ENCODE results near the gene CRYBB1. TPM values are rescaled to one million over a fixed set of nuclear protein-coding genes. Genes with fewer than 3 reads are reported as not detected.

The CRYBB1 gene
- total RNA-seq (2022; extraction: Qiagen RNA extraction): 0.16 TPM in 1 of 5 replicates, not detected in the others

GRCh38 chr22:26617271-26618199 lies at the start of gene CRYBB1:
TSS of gene CRYBB1 (minus strand) at chr22:26618027. CDS start at chr22:26616319, 1,708 bp downstream.

GRCh38 chr22:26656891-26657851 lies 39.3 kb upstream of the CRYBB1 start, which contains the start of gene MIAT:
TSS of gene MIAT (plus strand) at chr22:26657588.

GRCh38 chr22:26621663-26622062 lies 3.8 kb upstream of the CRYBB1 start, which contains the start of gene CRYBA4:
TSS of gene CRYBA4 (plus strand) at chr22:26621963. CDS start at chr22:26622597, 634 bp downstream.

GRCh38 chr22:26589845-26590736 lies 27.7 kb downstream of the CRYBB1 start, which contains the start of gene TPST2:
TSS of gene TPST2 (minus strand) at chr22:26590132. CDS start at chr22:26541630, 48,502 bp downstream.

Other genes starting within 250 kb of the CRYBB1 start
- 0.71 to 1.5 TPM (median 1.4 TPM) in 5 replicates for gene ASPHD2, start 188.8 kb downstream of the CRYBB1 start, total RNA-seq (2022; extraction: Qiagen RNA extraction)
- 14.5 to 15.9 TPM (median 15.6 TPM) in 5 replicates for gene HPS4, start 134.2 kb downstream of the CRYBB1 start, total RNA-seq (2022; extraction: Qiagen RNA extraction)
- gene SRRD, start 134.2 kb downstream of the CRYBB1 start, total RNA-seq (2022; extraction: Qiagen RNA extraction): 19.5 to 23.8 TPM (median 20.7 TPM) in 5 replicates
- gene TFIP11, start 105.6 kb downstream of the CRYBB1 start, total RNA-seq (2022; extraction: Qiagen RNA extraction): 21.5 to 23.5 TPM (median 22.1 TPM) in 5 replicates
- 9.0 to 13.9 TPM (median 12.3 TPM) in 5 replicates for gene TPST2, start 27.9 kb downstream of the CRYBB1 start, total RNA-seq (2022; extraction: Qiagen RNA extraction)
- gene CRYBA4, start 3.9 kb upstream of the CRYBB1 start, total RNA-seq (2022; extraction: Qiagen RNA extraction): not detected in 5 replicates
- 0.24 to 0.48 TPM (median 0.29 TPM) in 5 replicates for gene MIAT, start 39.6 kb upstream of the CRYBB1 start, total RNA-seq (2022; extraction: Qiagen RNA extraction)

All from A549 treated with CORT108297 at 1 μM for 4 hours (cell line).